HK-2 (cell line): ENCODE data around the gene TMEM244.
"Not testable (repeated sequence)": the region's sequence is repeated elsewhere in the genome, so short reads cannot be mapped to it uniquely, and the experiment has no call there.

Experiments used
- DNase-seq: peaks from one replicate; pipeline ENCODE4 v3.0.0-alpha.2; 2018; ENCODE audit not compliant: unreplicated experiment

TMEM244 gene

DNA sequence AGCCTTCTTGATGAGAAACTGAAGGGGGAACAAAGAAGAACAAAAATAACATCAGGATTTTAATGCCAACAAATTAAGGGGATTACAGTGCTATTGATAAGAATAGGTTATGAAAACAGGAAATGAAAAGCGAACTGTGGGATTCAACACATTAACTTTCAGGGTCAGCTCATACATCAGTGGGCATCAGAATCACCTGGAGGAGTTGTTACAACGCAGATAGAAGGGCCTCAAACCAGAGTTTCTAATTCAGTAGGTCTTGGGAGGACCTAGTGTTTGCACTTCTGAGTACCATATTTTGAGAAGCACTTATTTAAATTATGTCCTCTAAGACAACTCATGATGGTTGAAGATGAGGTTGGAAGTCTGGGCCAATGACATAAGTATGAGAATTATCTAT lies 5.6 kb upstream of the TMEM244 start:
- DNase-seq = no peak

DNA sequence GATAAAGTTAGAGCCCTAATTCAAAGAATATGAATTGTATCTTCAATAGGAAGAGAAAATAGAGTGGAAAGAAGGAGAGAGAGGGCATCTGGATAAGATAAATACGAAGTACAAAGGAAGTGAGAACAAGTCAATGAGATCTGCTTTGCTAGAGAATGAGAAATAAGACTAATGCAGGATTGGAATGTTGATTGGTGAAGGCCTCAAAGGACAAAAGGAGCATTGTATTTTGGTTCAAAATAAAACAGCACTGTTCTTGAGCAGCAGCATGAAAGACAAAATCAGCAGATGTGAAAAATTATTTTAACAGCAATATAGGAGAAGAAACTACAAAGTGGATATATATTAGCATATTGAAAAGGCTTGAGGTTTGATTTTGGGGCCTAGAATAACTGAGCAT lies 5.1 kb upstream of the TMEM244 start:
- DNase-seq = no peak

DNA sequence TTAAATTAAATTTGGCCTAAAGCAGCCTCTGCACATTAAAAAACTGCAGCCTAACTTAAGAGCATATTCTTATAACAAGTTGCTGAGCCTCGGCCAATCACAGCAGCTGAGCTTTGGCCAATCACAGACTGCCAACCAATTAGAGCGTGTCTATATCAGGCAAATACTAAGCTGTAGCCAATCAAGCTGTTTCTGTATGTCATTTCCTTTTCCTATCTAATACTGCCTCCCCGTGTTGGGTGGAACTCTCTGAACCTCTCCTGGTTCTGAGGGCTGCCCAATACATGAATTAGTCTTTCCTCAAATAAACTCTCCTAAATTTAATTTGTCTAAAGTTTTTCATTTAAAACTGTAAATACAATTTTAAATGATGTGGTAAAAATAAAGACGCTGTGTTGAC lies 3.9 kb upstream of the TMEM244 start:
- no peak for DNase-seq

DNA sequence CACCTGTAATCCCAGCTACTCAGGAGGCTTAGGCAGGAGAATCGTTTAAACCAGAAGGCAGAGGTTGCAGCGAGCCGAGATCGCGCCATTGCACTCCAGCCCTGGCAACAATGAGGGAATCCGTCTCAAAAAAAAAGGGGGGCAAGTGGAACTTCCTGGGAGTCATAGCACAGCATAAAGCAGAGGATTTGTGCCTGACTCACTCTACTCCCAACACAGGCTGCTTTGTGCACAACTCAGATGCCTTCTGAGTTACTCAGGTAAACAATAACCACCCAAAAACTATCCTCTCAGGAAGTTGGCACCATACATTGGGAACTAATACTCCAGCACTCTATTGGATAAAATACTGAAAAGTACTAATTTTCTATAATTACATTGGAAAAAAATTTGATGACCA lies 2.5 kb upstream of the TMEM244 start:
- no peak for DNase-seq

DNA sequence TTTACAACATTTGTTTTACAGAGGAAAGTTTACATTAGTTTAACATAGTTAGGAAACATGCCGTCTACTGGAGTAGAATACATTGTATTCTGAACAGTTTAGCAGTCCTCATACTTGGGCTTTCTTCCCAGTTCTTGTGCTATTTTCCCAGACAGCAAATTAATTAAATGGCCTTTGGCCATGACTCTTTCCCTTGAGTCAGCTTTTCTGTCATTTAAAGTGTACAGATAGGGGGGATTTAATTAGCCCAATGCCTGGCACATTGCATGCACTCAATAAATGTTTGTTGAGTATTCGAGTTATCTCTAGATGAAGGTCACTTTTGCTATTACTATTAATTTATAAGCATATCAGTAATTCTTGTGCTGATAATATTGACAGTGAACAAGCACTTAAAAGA lies 1.6 kb downstream of the TMEM244 start:
- DNase-seq = no peak

DNA sequence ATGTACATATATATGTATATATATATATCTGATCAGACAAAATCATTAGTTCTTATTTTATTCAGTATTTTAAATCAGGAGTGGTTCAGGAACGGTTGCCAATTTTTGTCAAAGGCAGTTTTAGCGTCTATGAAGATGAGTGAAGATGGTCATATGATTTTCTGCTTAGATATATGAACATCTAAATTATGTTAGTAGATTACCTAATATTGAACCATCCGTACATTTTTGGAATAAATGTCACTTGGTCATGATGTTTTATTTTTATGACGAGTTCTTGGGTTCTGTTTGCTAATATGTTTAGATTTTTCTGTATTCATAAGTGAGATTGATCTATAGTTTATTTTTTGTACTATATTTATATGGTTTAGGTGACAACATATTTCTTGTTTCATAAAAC lies 3.3 kb downstream of the TMEM244 start:
- DNase-seq = no peak

DNA sequence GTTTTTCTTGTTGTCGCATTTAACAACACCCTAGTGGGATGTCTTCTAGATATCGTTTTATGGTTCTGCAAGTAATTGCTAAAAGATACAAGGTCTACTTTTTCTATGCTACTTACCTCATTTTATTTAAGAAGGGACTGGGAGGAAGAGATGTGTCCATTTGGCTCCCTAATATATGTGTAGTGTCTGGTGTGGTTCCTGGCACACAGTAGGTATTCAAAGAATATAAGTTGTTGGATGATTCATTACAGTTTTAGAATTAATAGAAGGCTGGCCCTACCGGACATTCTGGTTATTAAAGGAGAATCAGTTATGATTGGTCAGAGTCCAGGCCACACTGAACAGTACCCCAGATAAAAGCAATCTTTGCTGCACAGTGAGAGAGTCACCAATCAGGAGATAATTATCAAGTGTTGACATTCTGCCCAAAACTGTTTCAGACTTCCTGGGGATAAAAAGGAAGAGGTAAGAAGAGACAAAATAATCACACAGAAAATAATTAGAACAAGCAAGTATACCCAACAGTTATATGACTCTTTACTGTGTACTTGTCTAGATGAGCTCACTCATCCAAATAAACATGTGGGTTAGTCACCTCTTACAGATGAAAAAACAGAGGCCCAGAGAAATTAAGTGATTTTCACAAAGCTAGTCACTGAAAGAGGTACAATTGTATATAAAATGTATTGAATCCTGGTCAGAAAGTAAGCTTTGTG lies 7.0 kb downstream of the TMEM244 start:
- no peak for DNase-seq

DNA sequence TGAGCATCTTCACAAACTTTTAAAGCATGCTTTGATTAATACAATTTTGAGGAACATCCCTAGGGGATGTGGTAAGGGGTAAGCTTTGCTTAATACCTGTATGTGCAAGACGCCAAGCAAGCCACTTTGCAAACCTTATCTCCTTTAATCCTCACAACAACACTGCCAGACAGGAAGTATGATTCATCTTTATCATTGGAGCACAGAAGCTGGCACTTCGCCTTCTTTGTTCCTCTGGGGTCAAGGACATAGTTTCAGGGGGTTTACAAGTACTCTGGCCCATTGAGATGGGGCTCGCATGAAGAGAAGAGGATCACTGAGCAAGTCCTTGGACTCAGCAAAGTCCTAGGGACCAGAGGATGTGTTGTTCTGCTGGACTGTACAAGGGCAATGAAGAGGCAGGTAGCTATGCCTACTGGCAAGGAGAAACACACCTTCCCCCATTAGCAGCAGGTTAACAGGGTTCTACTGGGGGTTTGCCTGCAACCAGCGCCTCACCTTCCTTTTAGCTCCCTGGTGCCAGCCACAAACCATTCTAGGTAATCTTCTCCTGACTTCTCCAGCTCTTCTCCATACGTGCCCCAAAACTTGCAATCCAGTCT lies 8.8 kb downstream of the TMEM244 start:
- no peak for DNase-seq

DNA sequence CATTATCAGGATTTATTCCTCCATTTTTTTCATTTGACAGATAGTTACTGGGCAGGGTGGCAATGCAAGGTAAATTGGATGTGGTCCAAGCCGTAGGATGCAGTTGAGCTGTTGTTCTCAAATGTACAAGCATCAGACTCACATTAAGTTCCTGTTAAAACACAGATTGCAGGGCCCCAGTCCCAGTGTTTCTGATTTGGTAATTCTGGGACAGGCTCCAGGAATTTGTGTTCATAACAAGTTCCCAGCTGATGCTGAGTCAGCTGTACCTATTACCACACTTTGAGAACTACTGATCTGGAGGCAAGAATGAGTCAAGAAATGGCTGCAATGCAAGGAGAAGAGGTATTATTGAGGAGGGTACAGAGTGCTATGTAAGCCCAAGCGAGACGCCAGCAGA lies 11.7 kb downstream of the TMEM244 start:
- DNase-seq = no peak

DNA sequence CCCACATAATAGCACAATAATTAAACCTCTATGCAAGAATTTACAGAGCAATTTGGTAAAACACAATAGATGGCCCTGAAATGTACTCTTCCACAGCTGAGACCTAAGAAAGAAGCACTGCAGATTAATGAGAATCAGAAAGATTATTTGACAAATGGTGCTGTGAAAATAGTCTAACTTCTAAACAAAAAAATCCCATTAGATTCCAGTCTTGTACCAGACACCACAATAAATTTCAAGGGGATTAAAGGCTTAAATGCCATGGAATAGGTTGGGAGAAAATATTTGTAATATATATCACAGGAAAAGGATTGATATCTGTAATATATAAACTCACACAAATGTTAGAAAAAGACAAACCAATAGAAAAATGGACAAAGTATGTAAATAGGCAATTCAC lies 14.4 kb downstream of the TMEM244 start:
- DNase-seq = no peak

DNA sequence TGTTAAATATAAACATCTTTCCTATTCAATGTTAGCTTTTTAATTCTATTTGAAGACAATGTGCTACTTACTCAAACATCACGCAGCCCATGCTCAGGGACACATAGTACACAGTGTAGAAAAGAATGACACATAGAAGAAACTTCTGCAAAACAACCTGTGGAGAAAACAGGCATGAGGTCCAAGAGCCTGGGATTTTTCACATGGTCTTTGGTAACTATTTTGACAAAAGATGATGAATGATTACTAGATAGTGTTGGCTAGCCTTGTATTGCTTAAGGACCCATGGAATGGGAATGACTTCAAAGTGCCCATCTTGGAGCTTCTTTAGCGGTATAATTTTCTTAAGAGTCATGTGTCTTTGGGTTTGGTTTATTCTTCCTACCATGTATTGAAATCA lies 15.4 kb downstream of the TMEM244 start:
- DNase-seq = no peak

DNA sequence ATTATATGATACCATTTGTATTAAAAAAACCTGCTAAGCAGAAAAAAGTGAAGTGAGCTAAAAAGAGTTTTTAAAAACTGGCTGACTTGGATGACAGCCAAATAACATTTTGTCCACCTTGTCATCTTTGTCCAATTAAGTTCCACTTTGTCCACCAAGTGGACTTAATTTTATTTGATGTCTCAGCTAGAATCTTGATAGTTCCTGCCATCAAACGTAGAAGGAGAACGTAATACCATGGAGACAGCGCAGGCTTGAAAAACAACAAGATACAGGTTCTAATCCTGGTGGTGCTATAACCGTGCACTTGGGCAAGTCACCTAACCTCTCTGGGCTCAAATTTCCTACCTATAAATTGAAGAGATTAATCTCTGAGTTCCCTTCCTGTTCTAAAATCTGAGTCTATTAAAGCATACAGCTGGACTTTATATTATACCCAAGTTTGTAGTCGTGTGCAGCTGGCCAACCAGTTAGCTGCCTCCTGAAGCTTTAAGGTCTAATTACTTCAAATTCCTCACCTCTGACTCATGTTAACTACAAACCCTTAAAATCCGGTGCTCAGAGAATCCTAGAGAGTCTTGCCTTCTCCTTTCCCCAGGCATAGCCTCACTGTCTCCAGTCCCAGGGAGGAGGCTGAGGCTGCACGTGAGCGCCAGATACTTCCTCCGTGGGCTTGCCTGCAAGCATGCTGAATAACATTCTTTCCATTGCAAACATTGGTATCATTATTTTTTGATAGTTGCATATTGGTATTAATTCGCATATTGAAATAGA lies 16.8 kb downstream of the TMEM244 start:
- DNase-seq = no peak

DNA sequence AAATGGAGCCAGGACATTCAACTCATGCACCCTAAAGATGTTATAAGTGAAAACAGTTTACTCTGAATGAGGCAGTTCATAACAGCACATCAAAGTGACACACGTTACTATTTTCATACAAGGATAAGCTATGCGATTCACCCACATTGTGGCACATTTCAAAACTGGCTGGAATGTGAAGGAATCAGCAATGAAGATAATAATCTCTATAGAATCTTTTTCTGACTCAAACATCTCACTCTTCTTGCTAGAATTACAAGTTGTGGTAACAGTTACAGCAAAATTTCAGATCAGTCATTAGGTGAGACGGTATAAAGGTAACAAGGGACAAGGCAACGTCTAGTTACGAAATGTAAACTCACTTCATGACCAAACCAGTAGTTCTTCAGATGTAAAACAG lies 17.5 kb downstream of the TMEM244 start:
- DNase-seq = no peak

DNA sequence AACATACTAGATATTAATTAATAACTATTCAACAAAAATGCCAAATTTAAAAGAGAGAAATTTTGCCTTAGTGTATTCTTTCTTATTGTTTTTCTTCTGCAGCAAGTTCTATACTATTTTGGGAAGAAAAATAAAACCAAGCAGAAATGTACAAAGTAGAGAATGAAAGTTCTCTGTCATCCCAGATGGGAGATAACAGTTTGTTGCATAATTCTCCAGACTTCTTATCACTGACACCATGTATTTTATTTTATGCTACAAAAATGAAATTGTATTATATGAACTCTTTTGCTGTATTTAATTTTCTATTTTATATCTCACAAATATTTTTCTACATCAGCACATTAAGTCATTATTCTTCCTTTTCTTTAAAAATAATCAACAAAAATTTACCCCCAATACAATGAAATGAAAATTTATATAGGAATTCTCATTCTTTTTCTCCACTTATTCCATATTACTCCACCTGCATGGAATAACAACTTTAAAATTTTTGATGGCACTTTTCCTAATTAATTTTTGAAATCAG lies 18.2 kb downstream of the TMEM244 start:
- DNase-seq = no peak

DNA sequence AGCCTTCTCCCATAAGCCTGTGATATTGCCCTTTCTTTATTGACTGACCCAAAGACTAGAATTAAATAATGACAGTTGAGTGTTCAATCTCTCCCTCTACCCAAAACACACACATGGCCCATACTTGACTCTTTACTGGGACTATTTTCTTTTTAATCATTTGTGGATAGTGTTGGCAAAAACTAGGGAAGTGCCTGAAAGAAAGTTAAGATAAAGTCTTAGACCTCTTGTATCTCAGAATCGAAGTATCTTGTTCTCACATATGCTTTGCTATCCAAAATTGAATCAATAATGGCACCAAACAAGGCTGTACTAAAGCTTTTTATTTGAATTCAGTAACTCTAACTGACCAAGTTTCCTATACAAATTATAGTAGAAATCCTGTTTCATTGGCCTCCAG lies 19.0 kb downstream of the TMEM244 start:
- no peak for DNase-seq

DNA sequence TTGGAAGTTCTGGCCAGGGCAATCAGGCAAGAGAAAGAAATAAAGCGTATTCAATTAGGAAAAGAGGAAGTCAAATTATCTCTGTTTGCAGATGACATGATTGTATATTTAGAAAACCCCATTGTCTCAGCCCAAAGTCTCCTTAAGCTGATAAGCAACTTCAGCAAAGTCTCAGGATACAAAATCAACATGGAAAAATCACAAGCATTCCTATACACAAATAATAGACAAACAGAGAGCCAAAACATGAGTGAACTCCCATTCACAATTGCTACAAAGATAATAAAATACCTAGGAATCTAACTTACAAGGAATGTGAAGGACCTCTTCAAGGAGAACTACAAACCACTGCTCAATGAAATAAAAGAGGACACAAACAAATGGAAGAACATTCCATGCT lies 21.6 kb downstream of the TMEM244 start:
- DNase-seq = not testable (repeated sequence)

DNA sequence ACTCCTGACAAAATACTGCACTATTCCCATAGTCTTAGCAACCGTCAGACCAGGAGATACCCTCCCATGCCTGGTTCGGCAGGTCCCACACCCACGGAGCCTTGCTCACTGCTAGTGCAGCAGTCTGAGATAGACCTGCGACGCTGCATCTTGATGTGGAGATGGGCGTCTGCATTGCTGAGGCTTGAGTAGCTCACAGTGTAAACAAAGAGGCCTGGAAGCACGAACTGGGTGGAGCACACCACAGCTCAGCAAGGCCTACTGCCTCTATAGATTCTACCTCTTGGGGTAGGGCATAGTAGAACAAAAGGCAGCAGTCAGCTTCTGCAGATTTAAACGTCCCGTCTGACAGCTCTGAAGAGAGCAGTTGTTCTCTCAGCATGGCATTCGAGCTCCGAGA lies 25.4 kb downstream of the TMEM244 start:
- DNase-seq = no peak

DNA sequence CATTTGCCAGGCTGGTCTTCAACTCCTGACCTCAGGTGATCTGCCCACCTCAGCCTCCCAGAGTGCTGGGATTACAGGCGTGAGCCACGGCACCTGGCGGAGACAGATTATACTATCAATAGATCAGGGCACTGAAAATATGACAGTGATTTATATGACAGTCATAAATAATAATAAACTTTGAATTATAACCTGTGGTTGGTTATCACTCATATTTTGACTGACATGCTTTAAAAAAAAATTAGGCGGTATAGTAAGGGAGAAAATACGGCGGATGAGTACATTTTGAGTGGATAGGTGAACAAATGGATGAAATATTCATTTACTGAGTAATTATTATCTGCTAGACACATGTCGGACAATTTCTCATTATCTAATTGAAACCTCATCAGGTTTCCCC lies 28.8 kb downstream of the TMEM244 start:
- DNase-seq = no peak

DNA sequence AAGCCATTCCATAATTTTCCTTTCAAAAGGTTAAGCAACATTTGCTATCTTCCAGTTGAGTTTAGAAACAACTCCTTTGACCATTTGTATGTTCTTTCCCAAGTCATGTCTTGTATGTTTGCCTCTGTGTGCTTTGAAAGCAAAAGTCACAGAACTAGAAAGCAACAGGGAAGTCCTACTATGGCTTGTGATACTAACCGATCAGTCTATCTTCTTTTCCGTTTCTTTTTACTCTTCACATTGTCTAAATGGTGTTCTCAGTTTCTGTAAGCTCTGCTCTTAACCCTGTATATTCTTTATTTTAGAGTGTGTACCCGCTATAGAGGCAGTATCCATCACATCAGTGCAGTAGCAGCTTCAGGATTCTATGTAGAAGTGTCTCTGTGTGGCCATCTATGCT lies 32.9 kb downstream of the TMEM244 start:
- no peak for DNase-seq

DNA sequence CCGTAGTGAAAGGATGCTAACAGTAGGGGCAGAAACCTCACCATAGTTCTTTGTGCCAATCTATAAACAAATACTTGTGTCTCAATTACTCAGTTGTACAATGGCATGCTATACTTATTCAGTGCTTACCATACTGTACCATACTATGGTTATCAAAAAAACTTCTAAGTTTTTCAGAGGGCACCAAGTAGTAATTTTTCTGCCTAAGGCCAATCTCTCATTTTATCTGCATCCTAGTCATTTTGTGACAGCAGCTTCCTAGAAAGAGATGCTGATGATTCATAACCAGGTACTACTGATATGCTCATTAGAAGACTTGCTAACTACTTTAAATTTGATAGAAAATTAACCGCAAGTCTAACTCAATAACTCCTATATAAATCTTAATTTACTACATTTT lies 42.9 kb downstream of the TMEM244 start:
- DNase-seq = no peak

DNA sequence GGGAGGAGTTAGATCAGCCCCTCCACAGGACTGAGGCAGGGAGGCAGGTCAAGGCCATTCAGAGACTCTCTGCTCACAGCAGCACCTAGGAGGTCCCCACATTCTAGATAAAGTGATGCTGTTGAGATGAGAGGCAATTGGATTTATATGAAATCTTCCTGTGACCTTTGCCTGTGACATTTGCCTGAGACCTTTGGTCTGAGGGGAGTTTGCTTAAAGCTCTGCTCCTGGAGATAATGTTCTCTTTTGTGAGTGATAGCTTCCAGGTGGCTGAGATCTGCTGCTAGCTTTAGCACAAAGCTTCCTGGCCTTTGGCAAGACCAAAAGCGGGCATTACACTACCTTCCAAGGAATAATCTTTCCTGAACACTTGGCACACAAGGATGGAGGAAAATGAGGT lies 43.3 kb downstream of the TMEM244 start:
- DNase-seq = no peak

DNA sequence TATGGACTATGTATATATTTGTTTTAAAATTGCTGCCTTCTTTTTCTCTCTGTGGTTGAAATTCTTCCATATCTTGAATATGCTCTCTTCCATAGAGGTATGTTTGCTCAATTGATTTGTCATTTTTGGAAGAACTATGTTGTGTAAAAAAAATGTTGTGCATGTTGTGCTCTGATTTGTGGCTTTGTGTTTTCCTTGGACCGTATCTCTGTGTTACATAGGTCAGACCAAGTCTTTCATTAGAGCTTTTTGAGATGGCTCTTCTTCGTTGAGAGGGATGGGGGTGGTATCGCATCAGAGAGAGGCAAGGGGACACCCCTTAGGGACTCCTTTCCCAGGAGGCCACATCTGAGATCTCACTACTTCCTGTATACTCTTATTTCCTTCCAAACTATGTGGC lies 43.8 kb downstream of the TMEM244 start:
- DNase-seq = no peak

DNA sequence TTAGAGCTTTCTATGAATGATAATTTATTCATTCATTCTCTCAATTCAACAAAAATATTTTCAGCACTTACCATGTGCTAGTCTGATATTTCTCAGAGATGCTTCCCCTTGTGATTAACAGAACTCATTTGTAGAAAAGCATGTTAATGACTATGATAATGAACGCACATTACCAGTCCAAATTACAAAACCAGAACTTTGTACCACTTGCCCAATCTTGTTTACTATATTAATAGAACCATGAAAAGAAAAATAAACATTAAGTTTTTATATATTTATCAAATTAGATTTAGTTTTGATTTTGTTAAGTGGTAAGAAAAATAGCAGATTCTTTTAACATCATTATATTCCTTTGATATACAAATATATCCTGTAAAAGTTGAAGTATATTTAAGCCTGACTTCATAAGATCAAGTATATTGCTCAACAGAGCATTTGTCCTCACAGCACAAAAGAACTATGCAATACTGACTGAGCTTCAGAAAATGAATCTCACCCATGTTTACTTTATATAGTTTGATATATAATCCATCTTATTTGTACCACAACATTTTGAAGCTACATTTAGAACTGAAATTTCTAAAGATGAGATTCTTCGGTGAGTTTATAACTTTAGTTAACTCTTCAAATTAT lies 48.9 kb downstream of the TMEM244 start:
- no peak for DNase-seq
